SU-DHL-6 (cell line): ENCODE data around the gene THBD.

ENCODE experiments used
- EZH2phosphoT487 ChIP-seq: fragments of 200-600 bp; sonication (generic), shearing (Covaris generic); conservative IDR thresholded peaks from 2 replicates; pipeline ENCODE4 v1.6.1; 2018; ENCODE audit warnings: mild to moderate bottlenecking, antibody characterized with exemption, low read length, moderate library complexity, mixed read lengths
- TF ChIP-seq, protein P1 (sequence below): fragments of 200-600 bp; sonication (generic); IDR thresholded peaks from one replicate; pipeline ENCODE4 v1.5.1; 2017; ENCODE audit warnings: antibody characterized with exemption, mild to moderate bottlenecking, low read length, moderate library complexity; ENCODE audit not compliant: insufficient read depth, poor library complexity, severe bottlenecking

DNA sequence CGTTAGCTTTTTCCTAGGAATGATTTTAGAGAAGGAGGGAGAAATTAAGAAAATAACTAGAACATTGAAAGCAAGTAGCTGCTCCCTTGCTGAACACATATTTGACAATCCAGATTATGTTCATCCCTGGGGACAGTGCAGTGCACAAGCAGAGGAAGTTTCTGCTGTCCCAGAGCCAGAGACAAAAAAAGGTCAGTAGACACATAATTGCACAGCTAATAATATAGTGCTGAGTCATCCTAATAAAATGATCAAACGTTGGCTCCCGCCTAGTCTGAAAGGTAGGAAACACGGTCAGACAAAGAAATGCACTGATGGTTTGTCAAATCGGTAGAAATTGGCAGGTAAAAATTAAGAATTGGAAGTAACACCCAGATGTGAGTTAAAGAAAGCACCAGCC is 36.0 kb downstream of the THBD start:
- TF ChIP-seq, protein P1, sequence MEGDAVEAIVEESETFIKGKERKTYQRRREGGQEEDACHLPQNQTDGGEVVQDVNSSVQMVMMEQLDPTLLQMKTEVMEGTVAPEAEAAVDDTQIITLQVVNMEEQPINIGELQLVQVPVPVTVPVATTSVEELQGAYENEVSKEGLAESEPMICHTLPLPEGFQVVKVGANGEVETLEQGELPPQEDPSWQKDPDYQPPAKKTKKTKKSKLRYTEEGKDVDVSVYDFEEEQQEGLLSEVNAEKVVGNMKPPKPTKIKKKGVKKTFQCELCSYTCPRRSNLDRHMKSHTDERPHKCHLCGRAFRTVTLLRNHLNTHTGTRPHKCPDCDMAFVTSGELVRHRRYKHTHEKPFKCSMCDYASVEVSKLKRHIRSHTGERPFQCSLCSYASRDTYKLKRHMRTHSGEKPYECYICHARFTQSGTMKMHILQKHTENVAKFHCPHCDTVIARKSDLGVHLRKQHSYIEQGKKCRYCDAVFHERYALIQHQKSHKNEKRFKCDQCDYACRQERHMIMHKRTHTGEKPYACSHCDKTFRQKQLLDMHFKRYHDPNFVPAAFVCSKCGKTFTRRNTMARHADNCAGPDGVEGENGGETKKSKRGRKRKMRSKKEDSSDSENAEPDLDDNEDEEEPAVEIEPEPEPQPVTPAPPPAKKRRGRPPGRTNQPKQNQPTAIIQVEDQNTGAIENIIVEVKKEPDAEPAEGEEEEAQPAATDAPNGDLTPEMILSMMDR, result no peak
- no peak for TF ChIP-seq EZH2phosphoT487
